SK-N-SH (cell line): ENCODE results near the gene PPM1E.

ENCODE experiments used
- ELF1 ChIP-seq: IDR thresholded peaks from 2 replicates; pipeline ENCODE4 v1.4.0; 2012
- EP300 ChIP-seq, 2 experiments: IDR thresholded peaks; 2 replicates each; pipeline versions ENCODE4 v1.4.0 to v1.6.1; 2012; ENCODE audit warnings: borderline replicate concordance in 1 of 2, low read depth in 1 of 2, low read length in 1 of 2
- EZH2phosphoT487 ChIP-seq: fragments of 200-600 bp; sonication (generic); IDR thresholded peaks from 2 replicates; pipeline ENCODE4 v1.6.1; 2017; ENCODE audit warnings: low read depth, mixed run types, mild to moderate bottlenecking, antibody characterized with exemption, moderate library complexity, borderline replicate concordance
- GATA2 ChIP-seq: sonication (generic); formaldehyde crosslinking; IDR thresholded peaks from 2 replicates; pipeline ENCODE4 v1.5.0; 2020; ENCODE audit warnings: mild to moderate bottlenecking, missing genetic modification reagents
- MAX ChIP-seq: IDR thresholded peaks from 2 replicates; pipeline ENCODE4 v1.4.0; 2012; ENCODE audit warnings: low read depth
- MXI1 ChIP-seq: IDR thresholded peaks from 2 replicates; pipeline ENCODE4 v1.6.1; 2012; ENCODE audit warnings: mild to moderate bottlenecking, low read depth, low read length, improper control_type of control experiment
- NFIC ChIP-seq: IDR thresholded peaks from 2 replicates; pipeline ENCODE4 v1.4.0; 2012; ENCODE audit warnings: borderline replicate concordance
- PBX3 ChIP-seq: IDR thresholded peaks from 2 replicates; pipeline ENCODE4; 2012
- POLR2AphosphoS5 ChIP-seq: IDR thresholded peaks from 2 replicates; pipeline ENCODE4 v1.6.1; 2012; ENCODE audit warnings: low read depth, low read length
- TAF1 ChIP-seq: IDR thresholded peaks from 2 replicates; pipeline ENCODE4 v1.6.1; 2012; ENCODE audit warnings: low read depth, mild to moderate bottlenecking, low read length, moderate library complexity, borderline replicate concordance
- TF ChIP-seq, protein P1 (sequence below): fragments of 200-600 bp; sonication (generic); IDR thresholded peaks from 2 replicates; pipeline ENCODE4 v1.6.1; 2017; ENCODE audit warnings: antibody characterized with exemption, mild to moderate bottlenecking, moderate library complexity

- TF ChIP-seq NFIC (no peak), GATA2 (CRISPR knock-in tag) (no peak), EP300 (IDR thresholded peaks at IDR 0.05; ENCODE audit: borderline replicate concordance in 1 of 2, low read depth in 1 of 2, low read length in 1 of 2) (no peak), MAX (no peak), MXI1 (no peak), TAF1 (no peak), EZH2phosphoT487 (no peak), ELF1 (no peak), POLR2AphosphoS5 (no peak), PBX3 (no peak)
- TF ChIP-seq, protein P1, sequence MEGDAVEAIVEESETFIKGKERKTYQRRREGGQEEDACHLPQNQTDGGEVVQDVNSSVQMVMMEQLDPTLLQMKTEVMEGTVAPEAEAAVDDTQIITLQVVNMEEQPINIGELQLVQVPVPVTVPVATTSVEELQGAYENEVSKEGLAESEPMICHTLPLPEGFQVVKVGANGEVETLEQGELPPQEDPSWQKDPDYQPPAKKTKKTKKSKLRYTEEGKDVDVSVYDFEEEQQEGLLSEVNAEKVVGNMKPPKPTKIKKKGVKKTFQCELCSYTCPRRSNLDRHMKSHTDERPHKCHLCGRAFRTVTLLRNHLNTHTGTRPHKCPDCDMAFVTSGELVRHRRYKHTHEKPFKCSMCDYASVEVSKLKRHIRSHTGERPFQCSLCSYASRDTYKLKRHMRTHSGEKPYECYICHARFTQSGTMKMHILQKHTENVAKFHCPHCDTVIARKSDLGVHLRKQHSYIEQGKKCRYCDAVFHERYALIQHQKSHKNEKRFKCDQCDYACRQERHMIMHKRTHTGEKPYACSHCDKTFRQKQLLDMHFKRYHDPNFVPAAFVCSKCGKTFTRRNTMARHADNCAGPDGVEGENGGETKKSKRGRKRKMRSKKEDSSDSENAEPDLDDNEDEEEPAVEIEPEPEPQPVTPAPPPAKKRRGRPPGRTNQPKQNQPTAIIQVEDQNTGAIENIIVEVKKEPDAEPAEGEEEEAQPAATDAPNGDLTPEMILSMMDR: no peak
Observed at GRCh38 chr17:58734811-58735210, 20.8 kb upstream of the PPM1E start.
